Type B pancreatic cell (in vitro differentiated cells): ENCODE results near the gene MRPL16. TPM values are rescaled to one million over a fixed set of nuclear protein-coding genes. Genes with fewer than 3 reads are reported as not detected.
"Not testable (repeated sequence)": the region's sequence is repeated elsewhere in the genome, so short reads cannot be mapped to it uniquely, and the experiment has no call there.

Experiments used
- DNase-seq: peaks from one replicate; pipeline ENCODE4 v3.0.0; 2021; ENCODE audit warnings: mixed read lengths; ENCODE audit not compliant: unreplicated experiment; ENCODE audit errors: extremely low spot score
- H3K27ac Mint-ChIP-seq: 2 replicates; pipeline ENCODE4 v1.8.0; 2021; ENCODE audit warnings: mild to moderate bottlenecking, mixed read lengths
- H3K27me3 Mint-ChIP-seq: 2 replicates; pipeline ENCODE4 v1.8.0; 2021; ENCODE audit warnings: mixed read lengths
- H3K36me3 Mint-ChIP-seq: 2 replicates; pipeline ENCODE4 v1.8.0; 2021; ENCODE audit warnings: mixed read lengths
- H3K4me1 Mint-ChIP-seq: one replicate; pipeline ENCODE4 v1.8.0; 2021; ENCODE audit warnings: mixed read lengths; ENCODE audit not compliant: unreplicated experiment
- H3K4me3 Mint-ChIP-seq: 2 replicates; pipeline ENCODE4 v1.8.0; 2021; ENCODE audit warnings: mild to moderate bottlenecking, mixed read lengths
- H3K9me3 Mint-ChIP-seq: 2 replicates; pipeline ENCODE4 v1.8.0; 2021; ENCODE audit warnings: mixed read lengths
- total RNA-seq: library from RNA; stranded (reverse); gene quantifications from 2 replicates; pipeline ENCODE4 v1.2.1, GENCODE V29; 2021; ENCODE audit warnings: low replicate concordance
- TF ChIP-seq, protein P1 (sequence below): fragments of 200-600 bp; sonication (generic); conservative IDR thresholded peaks from 2 replicates; pipeline ENCODE4 v1.5.0; 2021; ENCODE audit warnings: antibody characterized with exemption, mild to moderate bottlenecking

The MRPL16 gene
- total RNA-seq, 1 donor from 2014 or later, result 67.1 TPM

DNA sequence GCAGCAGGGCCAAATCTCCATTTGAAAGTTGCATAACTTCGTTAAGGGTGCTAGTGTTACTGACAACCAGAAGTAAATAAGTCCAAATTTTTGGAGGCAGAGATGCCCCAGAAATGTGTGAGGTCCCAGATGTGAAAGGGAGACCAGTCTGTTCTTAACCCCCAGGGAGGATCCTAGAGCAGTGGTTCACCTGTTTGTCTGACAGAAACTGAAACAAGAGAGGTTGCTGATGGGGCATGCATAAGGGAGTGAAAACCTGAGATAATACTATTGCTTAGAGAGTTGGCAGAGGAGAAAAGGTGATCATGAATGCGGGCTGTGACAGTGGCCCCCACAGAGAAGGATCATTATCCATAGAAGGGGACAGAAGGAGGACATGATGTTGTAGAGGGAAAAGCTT is 30.9 kb upstream of the MRPL16 start:
- Mint-ChIP-seq H3K36me3 (no peaks in the 10 kb centered on the region), H3K27me3 (peaks cover 3% of the 10 kb centered on the region), H3K9me3 (no peaks in the 10 kb centered on the region), H3K27ac (no peak overlapping the region), H3K4me1 (no peaks in the 10 kb centered on the region), H3K4me3 (no peak overlapping the region)
- DNase-seq, result no peak
- TF ChIP-seq, protein P1, sequence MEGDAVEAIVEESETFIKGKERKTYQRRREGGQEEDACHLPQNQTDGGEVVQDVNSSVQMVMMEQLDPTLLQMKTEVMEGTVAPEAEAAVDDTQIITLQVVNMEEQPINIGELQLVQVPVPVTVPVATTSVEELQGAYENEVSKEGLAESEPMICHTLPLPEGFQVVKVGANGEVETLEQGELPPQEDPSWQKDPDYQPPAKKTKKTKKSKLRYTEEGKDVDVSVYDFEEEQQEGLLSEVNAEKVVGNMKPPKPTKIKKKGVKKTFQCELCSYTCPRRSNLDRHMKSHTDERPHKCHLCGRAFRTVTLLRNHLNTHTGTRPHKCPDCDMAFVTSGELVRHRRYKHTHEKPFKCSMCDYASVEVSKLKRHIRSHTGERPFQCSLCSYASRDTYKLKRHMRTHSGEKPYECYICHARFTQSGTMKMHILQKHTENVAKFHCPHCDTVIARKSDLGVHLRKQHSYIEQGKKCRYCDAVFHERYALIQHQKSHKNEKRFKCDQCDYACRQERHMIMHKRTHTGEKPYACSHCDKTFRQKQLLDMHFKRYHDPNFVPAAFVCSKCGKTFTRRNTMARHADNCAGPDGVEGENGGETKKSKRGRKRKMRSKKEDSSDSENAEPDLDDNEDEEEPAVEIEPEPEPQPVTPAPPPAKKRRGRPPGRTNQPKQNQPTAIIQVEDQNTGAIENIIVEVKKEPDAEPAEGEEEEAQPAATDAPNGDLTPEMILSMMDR, result no peak

- DNase-seq, result no peak
- H3K27ac Mint-ChIP-seq, result no peak overlapping the region
- no peak overlapping the region for H3K4me3 Mint-ChIP-seq
- H3K9me3 Mint-ChIP-seq, result no peaks in the 10 kb centered on the region
- no peaks in the 10 kb centered on the region for H3K4me1 Mint-ChIP-seq
- H3K27me3 Mint-ChIP-seq, result no peaks in the 10 kb centered on the region
- H3K36me3 Mint-ChIP-seq, result no peaks in the 10 kb centered on the region
- TF ChIP-seq, protein P1, result no peak
These were observed 29.0 kb upstream of the MRPL16 start for GRCh38 chr11:59839615-59840014.

DNA sequence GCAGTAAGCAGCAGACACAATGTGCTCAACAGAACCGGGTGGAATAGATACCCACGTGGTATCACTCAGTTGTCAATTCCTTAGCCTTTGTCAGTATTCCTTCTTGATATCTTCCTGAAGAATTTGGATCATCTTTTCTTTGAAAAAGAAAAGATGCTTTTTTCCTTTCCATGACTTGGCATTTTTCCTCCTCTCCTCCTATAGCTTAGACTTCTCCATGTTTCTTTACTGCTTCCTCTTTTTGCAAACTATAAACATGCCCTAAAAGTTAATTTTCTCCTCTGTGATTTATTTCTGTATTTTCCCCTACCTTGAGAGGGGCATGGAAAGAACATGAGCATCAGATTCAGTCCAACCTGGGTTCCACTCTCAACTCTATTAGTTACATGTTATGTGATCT is 23.0 kb upstream of the MRPL16 start:
- H3K27me3 Mint-ChIP-seq, result no peaks in the 10 kb centered on the region
- no peak overlapping the region for H3K4me3 Mint-ChIP-seq
- TF ChIP-seq, protein P1, result no peak
- no peak overlapping the region for H3K27ac Mint-ChIP-seq
- no peaks in the 10 kb centered on the region for H3K4me1 Mint-ChIP-seq
- no peak for DNase-seq
- H3K36me3 Mint-ChIP-seq, result no peaks in the 10 kb centered on the region
- no peaks in the 10 kb centered on the region for H3K9me3 Mint-ChIP-seq

GRCh38 chr11:59829358-59829757 is 18.8 kb upstream of the MRPL16 start:
- no peak overlapping the region for H3K4me3 Mint-ChIP-seq
- TF ChIP-seq, protein P1, result no peak
- H3K27ac Mint-ChIP-seq, result no peak overlapping the region
- H3K36me3 Mint-ChIP-seq, result no peaks in the 10 kb centered on the region
- no peaks in the 10 kb centered on the region for H3K9me3 Mint-ChIP-seq
- H3K27me3 Mint-ChIP-seq, result no peaks in the 10 kb centered on the region
- DNase-seq, result no peak
- no peaks in the 10 kb centered on the region for H3K4me1 Mint-ChIP-seq

DNA sequence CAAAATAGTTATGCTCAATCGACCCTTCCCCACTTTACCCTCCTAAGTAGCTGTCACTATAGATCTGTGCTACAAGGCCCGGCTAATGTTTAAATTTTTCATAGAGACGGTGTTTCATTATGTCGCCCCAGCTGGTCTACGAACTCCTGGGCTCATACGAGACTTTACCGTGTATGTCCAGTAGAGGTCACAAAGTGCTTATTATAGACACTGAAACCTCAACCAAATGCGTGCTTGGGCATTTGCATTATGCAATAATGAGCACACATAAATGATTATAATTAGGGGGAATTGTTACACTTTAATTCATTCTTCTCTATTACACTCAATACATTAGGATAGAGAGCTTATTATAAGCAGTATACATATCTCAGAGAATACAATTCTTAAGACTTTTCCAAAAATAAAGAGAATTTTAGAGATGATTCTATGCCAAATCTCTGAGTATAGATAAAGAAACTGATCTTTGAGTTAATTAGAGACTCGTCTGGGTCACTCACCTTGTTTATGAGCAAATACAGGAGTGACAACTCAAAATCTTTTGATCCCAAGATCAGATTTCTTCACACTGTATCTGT is 12.5 kb upstream of the MRPL16 start:
- Mint-ChIP-seq H3K27ac (no peak overlapping the region), H3K4me3 (no peak overlapping the region), H3K36me3 (no peaks in the 10 kb centered on the region), H3K4me1 (peaks cover 4% of the 10 kb centered on the region), H3K27me3 (peaks cover 3% of the 10 kb centered on the region), H3K9me3 (no peaks in the 10 kb centered on the region)
- no peak for DNase-seq
- TF ChIP-seq, protein P1, result peak; percentile 82

DNA sequence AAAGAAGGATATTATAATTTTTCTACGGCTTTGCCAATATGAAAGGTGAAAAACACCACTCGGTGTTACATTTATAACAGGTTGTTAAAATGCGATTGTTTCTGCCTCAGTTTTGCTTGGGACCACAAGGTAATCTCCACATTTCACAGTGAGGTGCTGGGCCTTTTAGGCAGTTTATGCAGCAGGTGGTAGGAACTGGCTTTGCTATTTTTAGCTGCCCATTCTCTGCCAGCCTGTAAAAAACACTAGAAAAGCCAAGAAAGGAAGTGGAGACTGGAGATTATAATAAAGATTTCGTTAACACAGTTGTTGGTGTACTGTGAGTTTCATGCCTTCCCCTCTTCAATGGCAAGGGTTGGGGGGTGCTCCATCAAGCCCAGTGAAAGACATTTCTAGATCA is 8.0 kb upstream of the MRPL16 start:
- H3K36me3 Mint-ChIP-seq, result no peaks in the 10 kb centered on the region

GRCh38 chr11:59816434-59816833 is 5.9 kb upstream of the MRPL16 start:
- not testable (repeated sequence) for H3K27ac Mint-ChIP-seq, H3K9me3 Mint-ChIP-seq, DNase-seq, H3K4me1 Mint-ChIP-seq, H3K36me3 Mint-ChIP-seq, H3K27me3 Mint-ChIP-seq, H3K4me3 Mint-ChIP-seq

More for the DNA sequence above, 8.0 kb upstream of the MRPL16 start:
- peaks cover 3% of the 10 kb centered on the region for H3K27me3 Mint-ChIP-seq
- peaks cover 4% of the 10 kb centered on the region for H3K4me1 Mint-ChIP-seq
- no peaks in the 10 kb centered on the region for H3K9me3 Mint-ChIP-seq
- TF ChIP-seq, protein P1, result no peak
- H3K27ac Mint-ChIP-seq, result no peak overlapping the region
- DNase-seq, result no peak
- no peak overlapping the region for H3K4me3 Mint-ChIP-seq
